Testis (tissue), 2 donors: Measurements from ENCODE around the gene C6orf15.

ENCODE experiments used
- POLR2A ChIP-seq: fragments of 450-650 bp; IDR thresholded peaks from one replicate; pipeline ENCODE4 v1.6.1; 2017; ENCODE audit warnings: antibody characterized with exemption, mild to moderate bottlenecking, moderate library complexity
- TF ChIP-seq, protein P1 (sequence below), 3 experiments: fragments of 450-650 bp in 2 of 3; fragments of 200-600 bp in 1 of 3; sonication (generic) in 1 of 3; IDR thresholded peaks; one replicate each; pipeline ENCODE4 v1.5.1; 2016 to 2019; ENCODE audit warnings: antibody characterized with exemption in 3 of 3, mild to moderate bottlenecking in 2 of 3, moderate library complexity in 1 of 3

DNA sequence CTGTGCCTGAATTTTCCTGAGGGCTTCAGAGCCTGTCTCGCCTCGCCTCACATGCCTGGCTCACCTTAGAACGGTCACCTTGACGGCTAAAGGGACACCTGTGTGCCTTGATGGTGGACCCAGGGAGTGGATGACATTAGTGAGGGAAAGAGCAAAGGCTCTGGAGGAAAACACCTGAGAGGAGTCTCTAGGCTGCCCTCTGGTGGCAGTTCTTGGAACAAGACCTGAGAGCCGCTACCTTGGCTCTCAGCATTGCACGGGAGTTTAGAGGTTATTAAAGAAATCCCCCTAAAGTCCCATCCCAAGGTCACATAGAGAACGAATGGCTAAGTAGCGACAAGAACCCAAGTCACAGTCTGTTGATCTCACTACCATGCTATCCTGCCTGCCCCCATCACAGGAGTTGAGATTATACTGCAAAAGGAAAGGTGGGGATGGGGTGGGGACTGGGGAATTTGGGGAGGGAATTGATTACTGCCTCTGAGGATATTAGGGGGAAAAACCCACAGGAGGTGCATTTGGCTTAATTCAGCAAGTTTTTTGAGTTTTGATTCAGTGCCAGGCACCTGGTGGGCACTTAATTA lies 15.8 kb upstream of the C6orf15 start:
- TF ChIP-seq, protein P1, sequence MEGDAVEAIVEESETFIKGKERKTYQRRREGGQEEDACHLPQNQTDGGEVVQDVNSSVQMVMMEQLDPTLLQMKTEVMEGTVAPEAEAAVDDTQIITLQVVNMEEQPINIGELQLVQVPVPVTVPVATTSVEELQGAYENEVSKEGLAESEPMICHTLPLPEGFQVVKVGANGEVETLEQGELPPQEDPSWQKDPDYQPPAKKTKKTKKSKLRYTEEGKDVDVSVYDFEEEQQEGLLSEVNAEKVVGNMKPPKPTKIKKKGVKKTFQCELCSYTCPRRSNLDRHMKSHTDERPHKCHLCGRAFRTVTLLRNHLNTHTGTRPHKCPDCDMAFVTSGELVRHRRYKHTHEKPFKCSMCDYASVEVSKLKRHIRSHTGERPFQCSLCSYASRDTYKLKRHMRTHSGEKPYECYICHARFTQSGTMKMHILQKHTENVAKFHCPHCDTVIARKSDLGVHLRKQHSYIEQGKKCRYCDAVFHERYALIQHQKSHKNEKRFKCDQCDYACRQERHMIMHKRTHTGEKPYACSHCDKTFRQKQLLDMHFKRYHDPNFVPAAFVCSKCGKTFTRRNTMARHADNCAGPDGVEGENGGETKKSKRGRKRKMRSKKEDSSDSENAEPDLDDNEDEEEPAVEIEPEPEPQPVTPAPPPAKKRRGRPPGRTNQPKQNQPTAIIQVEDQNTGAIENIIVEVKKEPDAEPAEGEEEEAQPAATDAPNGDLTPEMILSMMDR (IDR thresholded peaks at IDR 0.05) = peak; percentile 48 to 77 (median 67)
- no peak for TF ChIP-seq POLR2A
